GM10266 (cell line): ENCODE measurements around the gene SPATS2.

Source experiments
- DNase-seq: peaks from one replicate; pipeline ENCODE4 v3.0.0; 2012; ENCODE audit errors: extremely low spot score
- CTCF ChIP-seq: IDR thresholded peaks from 2 replicates; pipeline ENCODE4 v1.5.1; 2012; ENCODE audit warnings: mild to moderate bottlenecking, low read depth; ENCODE audit not compliant: control insufficient read depth, insufficient read depth; ENCODE audit errors: missing control alignments

Gene SPATS2

GRCh38 chr12:49541140-49541861 is 174.0 kb downstream of the SPATS2 start:
- no peak for TF ChIP-seq CTCF
- peak; percentile 32 for DNase-seq

- DNase-seq, result peak; percentile 21
- no peak for TF ChIP-seq CTCF
Observed at GRCh38 chr12:49541911-49542505, 174.7 kb downstream of the SPATS2 start.

- no peak for TF ChIP-seq CTCF
- no peak for DNase-seq
Observed at GRCh38 chr12:49542592-49543160, 175.4 kb downstream of the SPATS2 start.

GRCh38 chr12:49543221-49543913 is 176.1 kb downstream of the SPATS2 start:
- DNase-seq, result peak; percentile 25
- no peak for TF ChIP-seq CTCF

GRCh38 chr12:49543914-49544815 is 176.9 kb downstream of the SPATS2 start:
- TF ChIP-seq CTCF, result no peak
- peak; percentile 23 for DNase-seq

- no peak for DNase-seq
- no peak for TF ChIP-seq CTCF
Observed at GRCh38 chr12:49545815-49546214, 178.6 kb downstream of the SPATS2 start.
